Stimulated activated CD4-positive, alpha-beta T cell treated with anti-CD3 and anti-CD28 coated beads, Interleukin-15, amount 100 ng/mL, for 24 hours (primary cell): ENCODE measurements around the gene GLI2.

Experiments
- DNase-seq: peaks from one replicate; pipeline ENCODE4 v3.0.0-alpha.2; 2020

Gene GLI2

DNA sequence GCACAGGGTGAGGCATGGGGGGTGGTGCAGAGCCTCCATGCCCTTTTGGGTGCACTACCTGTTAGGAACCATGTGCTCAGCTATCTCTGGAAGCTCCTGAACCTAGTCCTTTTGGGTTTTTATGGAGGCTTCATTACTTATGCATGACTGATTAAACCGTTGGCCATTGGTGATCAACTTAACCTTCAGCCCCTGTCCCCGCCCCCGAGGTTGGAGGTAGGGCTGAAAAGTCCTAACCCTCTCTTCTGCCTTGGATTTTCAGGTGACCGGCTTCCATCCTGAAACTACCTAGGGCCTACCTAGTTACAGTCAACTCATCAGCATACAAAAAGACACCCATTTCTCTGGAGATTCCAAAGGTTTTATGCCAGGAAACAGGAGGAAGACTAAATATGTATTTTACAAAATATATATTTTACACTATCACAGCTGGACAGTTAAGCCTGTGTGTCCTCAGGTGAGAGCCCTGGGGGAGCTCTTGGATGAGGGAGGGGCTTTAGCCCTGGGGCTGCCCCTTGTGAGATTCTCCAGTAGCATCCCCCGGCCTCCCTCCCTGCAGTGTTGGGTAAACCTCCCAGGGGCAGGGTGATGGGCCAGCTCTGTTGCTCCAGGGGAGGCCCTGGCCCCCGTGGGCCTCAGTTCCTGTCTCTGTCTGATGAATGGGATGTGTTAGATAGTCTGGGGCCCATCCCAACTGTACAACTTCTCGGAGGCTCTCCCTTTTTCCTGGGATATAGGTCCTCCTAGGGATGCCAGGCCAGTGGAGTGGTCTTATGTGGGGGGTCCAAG lies 24.1 kb downstream of the GLI2 start:
- no peak for DNase-seq

DNA sequence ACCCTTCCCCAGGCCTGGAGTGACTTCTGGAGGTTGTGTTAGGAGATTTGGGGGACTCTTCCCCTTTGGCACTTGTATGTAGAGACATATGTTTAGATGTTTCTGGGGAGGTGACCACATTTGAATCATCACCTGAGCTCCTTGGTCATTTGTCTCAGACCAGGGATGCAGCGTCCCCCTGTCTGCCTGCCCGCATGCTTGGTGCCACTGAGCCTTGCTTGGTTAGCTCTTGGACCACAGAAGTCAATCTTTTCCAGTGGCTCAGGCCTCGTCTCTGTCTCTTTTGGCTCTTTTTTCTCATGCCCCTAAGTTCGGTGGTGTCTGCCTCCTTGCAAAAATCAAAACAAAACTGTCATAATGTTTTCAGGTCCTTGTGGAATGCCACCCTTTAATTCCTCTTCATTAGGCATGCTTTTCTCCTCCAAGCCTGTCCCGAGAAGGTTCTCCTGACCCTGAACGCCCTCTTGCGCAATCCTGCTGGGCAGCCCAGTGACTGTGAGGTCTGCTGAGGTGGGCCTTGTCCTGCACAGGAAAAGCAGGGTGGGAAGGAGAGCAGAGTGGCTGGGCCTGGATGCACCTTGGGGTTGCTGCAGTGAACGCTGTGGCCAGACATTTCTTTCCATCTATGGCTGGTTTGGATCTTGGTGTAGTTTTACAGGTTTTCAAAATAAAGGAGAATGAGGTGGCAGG lies 24.9 kb downstream of the GLI2 start:
- no peak for DNase-seq

GRCh38 chr2:120761164-120761861 lies 25.6 kb downstream of the GLI2 start:
- no peak for DNase-seq

DNA sequence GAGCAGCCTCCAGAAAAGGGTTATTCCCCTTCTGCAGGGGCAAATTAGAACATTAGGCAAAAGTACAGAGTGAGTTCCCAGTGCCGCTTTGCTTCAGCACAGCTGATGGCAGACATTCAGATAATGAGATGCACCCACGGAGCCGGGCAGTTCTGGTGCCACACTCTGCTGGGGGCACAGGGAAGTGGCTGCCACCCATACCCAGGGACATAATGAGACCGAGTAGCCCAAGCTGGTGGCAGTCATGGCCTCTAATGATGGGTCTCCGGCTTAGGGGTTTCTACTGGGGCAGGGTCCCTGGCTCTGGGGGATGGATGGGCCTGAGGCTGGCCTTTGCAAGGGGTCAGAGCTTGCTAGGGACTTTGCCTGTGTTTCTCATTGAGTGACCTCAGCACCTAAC lies 26.2 kb downstream of the GLI2 start:
- no peak for DNase-seq

GRCh38 chr2:120762341-120763061 lies 26.8 kb downstream of the GLI2 start:
- no peak for DNase-seq

- DNase-seq: no peak
These were observed 27.8 kb downstream of the GLI2 start for GRCh38 chr2:120763508-120763907.

GRCh38 chr2:120763931-120764330 lies 28.3 kb downstream of the GLI2 start:
- no peak for DNase-seq

GRCh38 chr2:120764492-120764891 lies 28.8 kb downstream of the GLI2 start:
- no peak for DNase-seq

- no peak for DNase-seq
These were observed 29.5 kb downstream of the GLI2 start for GRCh38 chr2:120764991-120765677.

DNA sequence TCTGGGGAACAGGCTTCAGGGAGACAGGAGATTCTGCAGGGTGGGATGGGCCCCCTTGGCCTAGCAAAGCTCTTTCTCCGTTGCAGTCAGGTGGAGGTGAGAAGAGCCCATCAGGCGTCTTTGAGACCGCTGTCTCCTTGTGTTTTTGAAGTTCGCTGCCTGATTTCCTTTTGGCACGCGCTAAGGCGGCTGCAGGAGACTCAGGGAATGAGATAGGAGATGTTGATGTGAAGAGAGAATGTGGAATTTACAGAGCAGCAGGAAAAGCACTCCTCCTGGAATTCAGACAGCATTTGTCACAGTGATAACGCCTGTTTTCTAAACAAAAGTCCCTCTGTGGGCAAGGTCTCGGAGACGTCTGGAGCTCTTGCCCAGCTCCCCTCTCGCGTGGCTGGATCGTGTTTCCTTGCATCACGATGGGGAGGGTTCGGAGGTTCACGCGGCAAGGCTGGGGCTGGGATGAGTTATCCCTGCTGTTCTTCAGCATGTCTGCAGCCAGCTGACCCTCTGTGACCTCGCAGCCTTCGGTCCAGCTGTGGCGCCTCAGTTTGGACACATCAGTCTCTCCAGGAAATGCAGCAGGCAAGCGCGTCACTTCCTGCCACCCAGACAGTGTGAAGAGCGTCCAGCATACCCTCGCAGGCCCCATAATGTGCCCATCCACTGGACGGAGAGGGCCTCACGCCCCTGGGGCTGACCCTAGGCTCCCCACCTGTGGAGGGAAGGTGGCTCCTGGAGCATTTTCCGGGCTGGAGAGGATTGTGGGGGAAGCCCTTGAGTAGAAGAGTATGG lies 30.2 kb downstream of the GLI2 start:
- DNase-seq: no peak

GRCh38 chr2:120766470-120767351 lies 31.0 kb downstream of the GLI2 start:
- DNase-seq: no peak

GRCh38 chr2:120767486-120768005 lies 31.9 kb downstream of the GLI2 start:
- no peak for DNase-seq

GRCh38 chr2:120768112-120769048 lies 32.7 kb downstream of the GLI2 start:
- DNase-seq: no peak

DNA sequence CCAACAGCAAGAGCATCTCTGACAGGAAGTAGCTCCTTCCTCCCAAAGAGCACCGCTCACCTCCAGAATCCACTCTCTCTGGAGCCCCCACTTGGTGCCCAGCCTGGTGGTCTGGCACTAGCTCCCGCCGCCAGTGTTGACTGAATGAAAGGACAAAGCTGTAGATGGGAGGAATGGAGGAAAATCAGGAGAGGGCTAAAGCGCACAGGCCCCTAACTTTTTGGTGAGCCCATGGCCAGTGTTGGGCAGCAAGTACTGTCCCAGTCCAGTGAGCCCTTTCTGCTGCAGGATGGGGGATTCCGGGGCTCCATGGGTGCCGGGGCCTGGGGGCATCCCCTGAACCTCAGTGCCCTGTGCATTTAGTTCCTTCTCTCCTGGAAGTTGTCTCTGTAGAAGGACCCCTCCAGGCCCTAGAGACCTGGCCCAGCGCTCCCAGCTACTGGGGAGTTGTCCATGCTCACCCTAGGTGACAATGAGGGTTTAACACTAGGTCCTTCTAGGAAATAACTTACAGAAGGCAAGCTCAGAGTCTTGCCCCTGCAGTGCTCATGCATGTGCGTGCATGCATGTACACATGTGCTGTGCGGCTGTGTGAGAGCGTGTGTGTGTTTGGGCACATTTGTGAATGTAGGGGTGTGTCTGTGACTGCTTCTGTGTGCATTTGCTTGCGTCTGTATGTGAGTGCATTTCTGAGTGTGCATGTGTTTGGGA lies 33.6 kb downstream of the GLI2 start:
- DNase-seq: no peak

GRCh38 chr2:120769787-120770120 lies 34.1 kb downstream of the GLI2 start:
- no peak for DNase-seq

GRCh38 chr2:120770176-120770575 lies 34.5 kb downstream of the GLI2 start:
- DNase-seq: no peak

DNA sequence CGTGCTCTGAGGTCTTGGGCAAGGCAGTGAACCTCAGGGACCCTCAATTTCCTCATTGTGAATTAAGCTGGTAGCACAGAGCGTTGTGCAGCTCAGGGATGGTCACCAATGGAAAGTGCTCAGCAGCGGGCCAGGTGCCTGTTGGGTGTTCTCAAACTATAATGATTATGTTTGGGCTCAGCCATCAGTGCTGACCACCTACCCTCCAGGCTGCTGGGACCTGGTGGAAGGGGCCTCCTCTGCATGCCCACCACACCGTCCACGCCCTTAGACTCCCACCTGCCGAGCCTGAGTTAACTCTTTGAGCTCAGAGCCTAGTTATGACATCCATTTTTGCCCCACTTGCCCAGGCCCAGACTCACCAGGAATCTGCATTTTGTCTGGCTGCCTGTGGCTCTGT lies 35.0 kb downstream of the GLI2 start:
- no peak for DNase-seq

DNA sequence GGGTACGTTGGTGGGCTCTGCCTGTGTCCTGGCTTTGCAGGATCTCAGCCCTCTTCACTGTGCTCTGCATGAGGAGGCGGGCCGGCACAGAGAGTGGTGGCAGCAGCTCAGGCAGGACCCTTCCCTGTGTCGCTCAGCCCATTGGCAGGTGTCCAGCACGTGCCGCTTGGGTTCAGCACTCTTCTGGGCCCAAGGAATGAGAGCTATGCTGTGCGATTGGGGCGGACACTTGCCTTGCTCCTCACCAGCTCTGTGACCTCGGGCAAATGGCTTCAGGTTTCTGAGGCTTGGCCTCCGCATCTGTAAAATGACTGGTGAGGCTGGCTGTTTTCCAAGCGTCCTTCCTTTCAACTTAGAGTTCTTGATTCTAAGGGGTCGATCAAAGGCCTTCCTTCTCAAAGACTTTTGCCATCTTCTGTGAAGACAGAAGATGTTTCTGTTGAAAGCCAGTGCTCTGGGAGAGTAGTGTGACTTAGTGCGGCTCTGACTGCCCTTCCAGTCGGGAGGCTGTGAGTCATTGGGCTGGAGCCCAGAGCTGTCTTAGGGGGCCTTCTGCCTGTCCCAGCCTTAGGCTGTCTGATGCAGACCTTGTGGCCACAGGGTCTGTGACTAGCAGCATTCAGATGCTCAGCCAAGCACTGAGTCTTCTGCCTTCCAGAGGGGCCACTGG lies 35.6 kb downstream of the GLI2 start:
- no peak for DNase-seq
